Kidney epithelial cell (primary cell): ENCODE results near the gene ZHX3. TPM values are rescaled to one million over a fixed set of nuclear protein-coding genes. Genes with fewer than 3 reads are reported as not detected.

Experiments
- DNase-seq: peaks from one replicate; pipeline ENCODE4 v3.0.0-alpha.2; 2010; ENCODE audit warnings: low read depth
- H3K27me3 ChIP-seq: 2 replicates; pipeline ENCODE4 v1.6.0; 2011; ENCODE audit warnings: low read length; ENCODE audit not compliant: control insufficient read depth, insufficient read depth
- H3K36me3 ChIP-seq: 2 replicates; pipeline ENCODE4 v1.5.1; 2011; ENCODE audit warnings: low read length; ENCODE audit not compliant: control insufficient read depth, insufficient read depth
- H3K4me3 ChIP-seq: 2 replicates; pipeline ENCODE4 v1.5.1; 2011; ENCODE audit warnings: low read depth, mild to moderate bottlenecking, control low read depth, low read length
- CTCF ChIP-seq: IDR thresholded peaks from 2 replicates; pipeline ENCODE4 v1.5.1; 2011; ENCODE audit warnings: mild to moderate bottlenecking, moderate library complexity, low read length, control low read depth, inconsistent platforms; ENCODE audit not compliant: insufficient read depth, poor library complexity, severe bottlenecking
- total RNA-seq: library from RNA; depleted of rRNA; stranded (reverse); fragments of >200 nt; gene quantifications from 2 replicates; pipeline ENCODE4 v1.2.3, GENCODE V29; 2015

ZHX3 gene
- total RNA-seq, 1 donor from 2014 or later = 7.6 TPM

- Histone ChIP-seq H3K36me3 (peaks cover 1% of the 10 kb centered on the region), H3K27me3 (no peaks in the 10 kb centered on the region), H3K4me3 (no peak overlapping the region)
- DNase-seq = no peak
- TF ChIP-seq CTCF = no peak
Measured at GRCh38 chr20:41349943-41350342, 32.4 kb upstream of the ZHX3 start.

GRCh38 chr20:41349266-41349665 lies 31.7 kb upstream of the ZHX3 start:
- Histone ChIP-seq H3K4me3 (no peak overlapping the region), H3K36me3 (peaks cover 1% of the 10 kb centered on the region), H3K27me3 (no peaks in the 10 kb centered on the region)
- no peak for DNase-seq
- TF ChIP-seq CTCF = no peak

- Histone ChIP-seq H3K4me3 (no peak overlapping the region), H3K27me3 (no peaks in the 10 kb centered on the region), H3K36me3 (peaks cover 1% of the 10 kb centered on the region)
- no peak for TF ChIP-seq CTCF
- DNase-seq = no peak
Measured at GRCh38 chr20:41348430-41349172, 31.1 kb upstream of the ZHX3 start.

GRCh38 chr20:41347523-41348429 lies 30.2 kb upstream of the ZHX3 start:
- Histone ChIP-seq H3K36me3 (peaks cover 1% of the 10 kb centered on the region), H3K27me3 (no peaks in the 10 kb centered on the region), H3K4me3 (no peak overlapping the region)
- TF ChIP-seq CTCF = no peak
- DNase-seq = no peak

- H3K36me3 ChIP-seq = peaks cover 1% of the 10 kb centered on the region
- no peak overlapping the region for H3K4me3 ChIP-seq
- no peak for DNase-seq
- H3K27me3 ChIP-seq = no peaks in the 10 kb centered on the region
- TF ChIP-seq CTCF = no peak
Measured at GRCh38 chr20:41345729-41346067, 28.2 kb upstream of the ZHX3 start.
